HCT116 (cell line): ENCODE data around the gene WFDC8. TPM values are rescaled to one million over a fixed set of nuclear protein-coding genes. Genes with fewer than 3 reads are reported as not detected.

Experiments used
- ATAC-seq: fragments of 200-7000 bp; cut with Tn5 transposase; 2 replicates; pipeline ENCODE4 v1.9.1; 2020; ENCODE audit warnings: mild to moderate bottlenecking, moderate library complexity
- BruUV-seq: library from RNA; stranded (reverse); fragments of 400-500 nt; replicated peaks from 2 replicates; lab custom pipeline; 2021; lab: Mats Ljungman, UMichigan
- CTCF ChIA-PET: fragments of 300-600 bp; sonication (Branson Sonifier 250); formaldehyde crosslinking; loops from one replicate; lab custom pipeline; 2021; ENCODE audit warnings: antibody characterized with exemption; lab: Charles Lee
- POLR2A ChIA-PET: fragments of 300-600, 350-600 bp; sonication (Branson Sonifier 250); formaldehyde crosslinking; loops from one replicate; lab custom pipeline; 2021; ENCODE audit warnings: antibody characterized with exemption; lab: Charles Lee
- RAD21 ChIA-PET, 2 experiments: fragments of 300-600 bp; sonication (Branson Sonifier 250); formaldehyde crosslinking; loops; one replicate each; lab custom pipeline; 2023; ENCODE audit warnings: low total read pairs in 2 of 2; ENCODE audit not compliant: uncharacterized antibody in 2 of 2, unreplicated experiment in 2 of 2, low non-redundant PET in 1 of 2; lab: Charles Lee
- DNase-seq: peaks from one replicate; pipeline ENCODE4 v3.0.0-alpha.2; 2010; ENCODE audit warnings: low read depth, low spot score
- H2AFZ ChIP-seq: fragments of 200-600 bp; shearing (Covaris generic), sonication (generic); 2 replicates; pipeline ENCODE4 v1.6.1; 2017; ENCODE audit warnings: low read depth, mixed run types, mixed read lengths, antibody characterized with exemption, low read length; ENCODE audit not compliant: poor library complexity, severe bottlenecking
- H3K27ac ChIP-seq: 2 replicates; pipeline ENCODE4 v1.5.1; 2012; ENCODE audit warnings: low read depth, low read length
- H3K27me3 ChIP-seq: fragments of 200-600 bp; sonication (generic); 2 replicates; pipeline ENCODE4 v1.6.1; 2016; ENCODE audit warnings: mixed run types, low read length, mixed read lengths; ENCODE audit not compliant: insufficient read depth
- H3K36me3 ChIP-seq, 2 experiments: fragments of 200-500 bp in 1 of 2; fragments of 200-600 bp in 1 of 2; sonication (Bioruptor generic) in 1 of 2; sonication (generic) in 1 of 2; 2 replicates each; pipeline versions ENCODE4 v1.5.1 to v1.6.1; 2014 to 2016; ENCODE audit warnings: low read length in 2 of 2, inconsistent platforms in 1 of 2, mixed read lengths in 1 of 2, mixed run types in 1 of 2; ENCODE audit not compliant: insufficient read depth in 2 of 2, control insufficient read depth in 1 of 2
- H3K4me1 ChIP-seq, 2 experiments: fragments of 200-600 bp in 1 of 2; sonication (generic) in 1 of 2; 2 replicates each; pipeline versions ENCODE4 v1.5.1 to v1.6.1; 2012 to 2017; ENCODE audit warnings: low read length in 2 of 2, inconsistent platforms in 1 of 2, mild to moderate bottlenecking in 1 of 2, mixed read lengths in 1 of 2, mixed run types in 1 of 2, moderate library complexity in 1 of 2; ENCODE audit not compliant: insufficient read depth in 2 of 2, control insufficient read depth in 1 of 2
- H3K4me2 ChIP-seq: fragments of 200-600 bp; sonication (generic); 2 replicates; pipeline ENCODE4 v1.6.1; 2017; ENCODE audit warnings: mixed run types, low read length, mixed read lengths
- H3K4me3 ChIP-seq, 2 experiments: fragments of 200-600 bp in 1 of 2; sonication (generic) in 1 of 2; replicated peaks in 1 of 2; 2 replicates each; pipeline ENCODE4 v1.5.1; 2011 to 2016; ENCODE audit warnings: low read length in 2 of 2, control low read depth in 1 of 2, low read depth in 1 of 2, mild to moderate bottlenecking in 1 of 2, mixed read lengths in 1 of 2, mixed run types in 1 of 2
- H3K79me2 ChIP-seq: fragments of 200-600 bp; sonication (generic); 2 replicates; pipeline ENCODE4 v1.6.1; 2017; ENCODE audit warnings: mild to moderate bottlenecking, mixed run types, low read length, moderate library complexity, mixed read lengths; ENCODE audit not compliant: insufficient read depth
- H3K9ac ChIP-seq: fragments of 200-600 bp; sonication (generic); 2 replicates; pipeline ENCODE4 v1.6.1; 2016; ENCODE audit warnings: low read length, mixed read lengths
- H3K9me2 ChIP-seq: fragments of 200-600 bp; sonication (generic), shearing (Covaris generic); 2 replicates; pipeline ENCODE4 v1.6.1; 2017; ENCODE audit warnings: mixed run types, mild to moderate bottlenecking, moderate library complexity; ENCODE audit not compliant: insufficient read depth
- H3K9me3 ChIP-seq, 2 experiments: fragments of 200-500 bp in 1 of 2; fragments of 200-600 bp in 1 of 2; sonication (Bioruptor generic) in 1 of 2; sonication (generic) in 1 of 2; 2 replicates each; pipeline ENCODE4 v1.6.1; 2014 to 2017; ENCODE audit warnings: low read length in 2 of 2, mixed read lengths in 2 of 2, inconsistent platforms in 1 of 2, low read depth in 1 of 2, mild to moderate bottlenecking in 1 of 2, mixed run types in 1 of 2, moderate library complexity in 1 of 2; ENCODE audit not compliant: control insufficient read depth in 1 of 2, insufficient read depth in 1 of 2
- H4K20me1 ChIP-seq: fragments of 200-600 bp; sonication (generic), shearing (Covaris generic); 2 replicates; pipeline ENCODE4 v1.6.1; 2017; ENCODE audit warnings: mixed run types, mild to moderate bottlenecking, moderate library complexity; ENCODE audit not compliant: insufficient read depth
- ZNF274 ChIP-seq: fragments of 200-500 bp; sonication (Bioruptor generic); IDR thresholded peaks from 2 replicates; pipeline ENCODE4 v1.6.1; 2014; ENCODE audit warnings: mild to moderate bottlenecking, low read depth, low read length, inconsistent platforms
- intact Hi-C: fragments of 100-400 bp; cut with micrococcal nuclease; formaldehyde crosslinking; loops from 2 replicates; pipeline ENCODE4 v1.10.0; 2022
- total RNA-seq: library from RNA; stranded (reverse); gene quantifications from one replicate; pipeline ENCODE4 v1.2.1, GENCODE V29; 2021; ENCODE audit not compliant: unreplicated experiment
- TF ChIP-seq, protein P1 (sequence below): IDR thresholded peaks from 2 replicates; pipeline ENCODE4 v1.6.1; 2012; ENCODE audit warnings: low read depth
- TF ChIP-seq, protein P2 (sequence below): IDR thresholded peaks from 2 replicates; pipeline ENCODE4 v1.6.1; 2011; ENCODE audit warnings: mild to moderate bottlenecking, low read length, moderate library complexity; ENCODE audit not compliant: insufficient replicate concordance; ENCODE audit errors: extremely low read depth

WFDC8 gene
- total RNA-seq, 1 experiment from 2014 or later, result not detected

DNA sequence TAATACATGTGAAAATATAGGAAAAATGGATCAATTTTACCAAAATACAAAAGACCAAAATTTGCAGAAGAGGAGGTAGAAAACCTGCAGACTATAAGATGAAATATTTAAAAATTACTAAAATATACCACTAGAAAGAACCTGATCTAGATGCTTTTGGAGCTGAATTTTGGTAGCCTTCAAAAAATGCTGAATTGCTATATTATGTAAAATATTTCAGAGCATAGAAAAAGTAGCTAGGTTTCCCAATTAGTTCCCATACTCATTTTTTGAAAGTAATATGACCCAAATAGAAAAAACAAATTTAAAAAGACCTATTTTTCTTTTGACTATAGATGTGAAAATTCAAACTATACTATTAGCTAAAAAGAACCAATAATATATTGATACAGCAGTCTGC is 28.3 kb downstream of the WFDC8 start:
- no peak overlapping the region for H3K4me3 ChIP-seq
- no peak overlapping the region for H3K9ac ChIP-seq
- no peaks in the 10 kb centered on the region for H4K20me1 ChIP-seq
- no peaks in the 10 kb centered on the region for H3K36me3 ChIP-seq
- ATAC-seq (no peak), DNase-seq (no peak)
- no peak overlapping the region for H3K27ac ChIP-seq
- H3K9me3 ChIP-seq, result no peaks in the 10 kb centered on the region
- intact Hi-C loops, result no loop called here
- no peaks in the 10 kb centered on the region for H3K9me2 ChIP-seq
- CTCF ChIA-PET, result interaction anchor here (0.7 to 1.0 kb wide), 2 partner anchors 9 to 220 kb away, joined by 4 read pairs; no protein-coding TSS in a partner anchor
- RAD21 ChIA-PET, result no interaction called here
- H3K27me3 ChIP-seq, result peaks cover 9% of the 10 kb centered on the region; the same call in 1 of the 2 replicates
- no peaks in the 10 kb centered on the region for H3K79me2 ChIP-seq
- no peak overlapping the region for H2AFZ ChIP-seq
- BruUV-seq, result no TSS peak
- TF ChIP-seq, protein P1, sequence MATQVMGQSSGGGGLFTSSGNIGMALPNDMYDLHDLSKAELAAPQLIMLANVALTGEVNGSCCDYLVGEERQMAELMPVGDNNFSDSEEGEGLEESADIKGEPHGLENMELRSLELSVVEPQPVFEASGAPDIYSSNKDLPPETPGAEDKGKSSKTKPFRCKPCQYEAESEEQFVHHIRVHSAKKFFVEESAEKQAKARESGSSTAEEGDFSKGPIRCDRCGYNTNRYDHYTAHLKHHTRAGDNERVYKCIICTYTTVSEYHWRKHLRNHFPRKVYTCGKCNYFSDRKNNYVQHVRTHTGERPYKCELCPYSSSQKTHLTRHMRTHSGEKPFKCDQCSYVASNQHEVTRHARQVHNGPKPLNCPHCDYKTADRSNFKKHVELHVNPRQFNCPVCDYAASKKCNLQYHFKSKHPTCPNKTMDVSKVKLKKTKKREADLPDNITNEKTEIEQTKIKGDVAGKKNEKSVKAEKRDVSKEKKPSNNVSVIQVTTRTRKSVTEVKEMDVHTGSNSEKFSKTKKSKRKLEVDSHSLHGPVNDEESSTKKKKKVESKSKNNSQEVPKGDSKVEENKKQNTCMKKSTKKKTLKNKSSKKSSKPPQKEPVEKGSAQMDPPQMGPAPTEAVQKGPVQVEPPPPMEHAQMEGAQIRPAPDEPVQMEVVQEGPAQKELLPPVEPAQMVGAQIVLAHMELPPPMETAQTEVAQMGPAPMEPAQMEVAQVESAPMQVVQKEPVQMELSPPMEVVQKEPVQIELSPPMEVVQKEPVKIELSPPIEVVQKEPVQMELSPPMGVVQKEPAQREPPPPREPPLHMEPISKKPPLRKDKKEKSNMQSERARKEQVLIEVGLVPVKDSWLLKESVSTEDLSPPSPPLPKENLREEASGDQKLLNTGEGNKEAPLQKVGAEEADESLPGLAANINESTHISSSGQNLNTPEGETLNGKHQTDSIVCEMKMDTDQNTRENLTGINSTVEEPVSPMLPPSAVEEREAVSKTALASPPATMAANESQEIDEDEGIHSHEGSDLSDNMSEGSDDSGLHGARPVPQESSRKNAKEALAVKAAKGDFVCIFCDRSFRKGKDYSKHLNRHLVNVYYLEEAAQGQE, result no peak
- no peak for TF ChIP-seq ZNF274
- TF ChIP-seq, protein P2, sequence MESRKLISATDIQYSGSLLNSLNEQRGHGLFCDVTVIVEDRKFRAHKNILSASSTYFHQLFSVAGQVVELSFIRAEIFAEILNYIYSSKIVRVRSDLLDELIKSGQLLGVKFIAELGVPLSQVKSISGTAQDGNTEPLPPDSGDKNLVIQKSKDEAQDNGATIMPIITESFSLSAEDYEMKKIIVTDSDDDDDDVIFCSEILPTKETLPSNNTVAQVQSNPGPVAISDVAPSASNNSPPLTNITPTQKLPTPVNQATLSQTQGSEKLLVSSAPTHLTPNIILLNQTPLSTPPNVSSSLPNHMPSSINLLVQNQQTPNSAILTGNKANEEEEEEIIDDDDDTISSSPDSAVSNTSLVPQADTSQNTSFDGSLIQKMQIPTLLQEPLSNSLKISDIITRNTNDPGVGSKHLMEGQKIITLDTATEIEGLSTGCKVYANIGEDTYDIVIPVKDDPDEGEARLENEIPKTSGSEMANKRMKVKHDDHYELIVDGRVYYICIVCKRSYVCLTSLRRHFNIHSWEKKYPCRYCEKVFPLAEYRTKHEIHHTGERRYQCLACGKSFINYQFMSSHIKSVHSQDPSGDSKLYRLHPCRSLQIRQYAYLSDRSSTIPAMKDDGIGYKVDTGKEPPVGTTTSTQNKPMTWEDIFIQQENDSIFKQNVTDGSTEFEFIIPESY, result no peak
- TF ChIP-seq, all 23 proteins: peak for 0
- H3K4me1 ChIP-seq, result no peaks in the 10 kb centered on the region
- no peak overlapping the region for H3K4me2 ChIP-seq
- POLR2A ChIA-PET, result no interaction called here
